Measurements from ENCODE around the gene GPATCH11.

DNA sequence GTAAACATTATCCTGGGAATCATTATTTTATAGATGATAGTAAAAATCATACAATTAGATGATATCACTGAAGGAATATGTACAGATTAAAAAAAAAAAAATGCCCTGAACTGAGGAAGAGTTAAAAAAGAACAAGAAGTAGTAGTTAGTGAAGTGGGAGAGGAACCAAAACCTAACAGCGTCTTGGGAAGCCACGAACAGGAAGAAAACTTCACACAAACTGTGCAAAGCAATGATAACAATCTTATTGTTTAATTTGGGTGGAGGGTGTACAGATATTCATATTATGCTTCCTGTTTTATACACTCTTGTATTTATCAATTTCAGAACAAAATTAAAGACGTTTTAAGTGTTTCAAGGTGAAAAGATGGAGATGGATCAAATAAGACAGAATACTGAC is 3.6 kb upstream of the GPATCH11 start:
- no peak for TF ChIP-seq MYC (IDR thresholded peaks at IDR 0.05; ENCODE audit: low read depth, low read length)
- TF ChIP-seq, protein P1, sequence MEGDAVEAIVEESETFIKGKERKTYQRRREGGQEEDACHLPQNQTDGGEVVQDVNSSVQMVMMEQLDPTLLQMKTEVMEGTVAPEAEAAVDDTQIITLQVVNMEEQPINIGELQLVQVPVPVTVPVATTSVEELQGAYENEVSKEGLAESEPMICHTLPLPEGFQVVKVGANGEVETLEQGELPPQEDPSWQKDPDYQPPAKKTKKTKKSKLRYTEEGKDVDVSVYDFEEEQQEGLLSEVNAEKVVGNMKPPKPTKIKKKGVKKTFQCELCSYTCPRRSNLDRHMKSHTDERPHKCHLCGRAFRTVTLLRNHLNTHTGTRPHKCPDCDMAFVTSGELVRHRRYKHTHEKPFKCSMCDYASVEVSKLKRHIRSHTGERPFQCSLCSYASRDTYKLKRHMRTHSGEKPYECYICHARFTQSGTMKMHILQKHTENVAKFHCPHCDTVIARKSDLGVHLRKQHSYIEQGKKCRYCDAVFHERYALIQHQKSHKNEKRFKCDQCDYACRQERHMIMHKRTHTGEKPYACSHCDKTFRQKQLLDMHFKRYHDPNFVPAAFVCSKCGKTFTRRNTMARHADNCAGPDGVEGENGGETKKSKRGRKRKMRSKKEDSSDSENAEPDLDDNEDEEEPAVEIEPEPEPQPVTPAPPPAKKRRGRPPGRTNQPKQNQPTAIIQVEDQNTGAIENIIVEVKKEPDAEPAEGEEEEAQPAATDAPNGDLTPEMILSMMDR (IDR thresholded peaks at IDR 0.05; ENCODE audit: low read depth, low read length) = no peak
